Stimulated activated CD8-positive, alpha-beta memory T cell treated with anti-CD3 and anti-CD28 coated beads, Interleukin-7, amount 100 ng/mL, for 48 hours (primary cell): ENCODE results near the gene OR9G1.
"Not testable (repeated sequence)": the region's sequence is repeated elsewhere in the genome, so short reads cannot be mapped to it uniquely, and the experiment has no call there.

Experiments
- DNase-seq, 2 donors: peaks; one replicate each; pipeline ENCODE4 v3.0.0-alpha.2; 2020; ENCODE audit warnings: low read depth in 1 of 2; ENCODE audit errors: extremely low read depth in 1 of 2

The OR9G1 gene

GRCh38 chr11:56698795-56699194, at the start of gene OR9G1:
OR9G1 (plus strand) TSS chr11:56699095; CDS start chr11:56700388, 1,293 bp downstream.
- DNase-seq: no peak

GRCh38 chr11:56659755-56660154, 39.1 kb upstream of the OR9G1 start:
- no peak for DNase-seq

- no peak for DNase-seq
Measured at GRCh38 chr11:56663386-56663785, 35.5 kb upstream of the OR9G1 start, which contains the start of gene OR5AR1. OR5AR1 (plus strand) TSS chr11:56663686; CDS start chr11:56663686, 0 bp downstream.

- DNase-seq: no peak
Measured at GRCh38 chr11:56670984-56671383, 27.9 kb upstream of the OR9G1 start.

- no peak for DNase-seq
Measured at GRCh38 chr11:56688554-56689100, 10.3 kb upstream of the OR9G1 start.

- DNase-seq: not testable (repeated sequence)
Measured at GRCh38 chr11:56691179-56691578, 7.7 kb upstream of the OR9G1 start.

GRCh38 chr11:56693428-56693827, 5.5 kb upstream of the OR9G1 start:
- DNase-seq: no peak

- no peak for DNase-seq
Measured at GRCh38 chr11:56700242-56700913, 1.5 kb downstream of the OR9G1 start.

- DNase-seq: no peak
Measured at GRCh38 chr11:56700914-56701485, 2.1 kb downstream of the OR9G1 start.

- DNase-seq: no peak
Measured at GRCh38 chr11:56705784-56706396, 7.0 kb downstream of the OR9G1 start.

- no peak for DNase-seq
Measured at GRCh38 chr11:56706486-56706885, 7.6 kb downstream of the OR9G1 start.

- DNase-seq: no peak
Measured at GRCh38 chr11:56714206-56714605, 15.3 kb downstream of the OR9G1 start.

- no peak for DNase-seq
Measured at GRCh38 chr11:56716379-56716854, 17.5 kb downstream of the OR9G1 start.

GRCh38 chr11:56720513-56720912, 21.6 kb downstream of the OR9G1 start:
- no peak for DNase-seq

GRCh38 chr11:56740107-56740506, 41.2 kb downstream of the OR9G1 start:
- DNase-seq: no peak

- no peak for DNase-seq
Measured at GRCh38 chr11:56740886-56741285, 42.0 kb downstream of the OR9G1 start.

GRCh38 chr11:56748597-56748996, 49.7 kb downstream of the OR9G1 start, which contains the start of gene OR9G4:
OR9G4 (minus strand) TSS chr11:56748697; CDS start chr11:56743766, 4,931 bp downstream.
- no peak for DNase-seq

GRCh38 chr11:56750190-56750589, 51.3 kb downstream of the OR9G1 start:
- DNase-seq: no peak

- DNase-seq: no peak
Measured at GRCh38 chr11:56751480-56751879, 52.6 kb downstream of the OR9G1 start.
